GM12891 (cell line): ENCODE measurements around the gene IQSEC3.

Experiments
- PAX5 ChIP-seq: IDR thresholded peaks from 2 replicates; pipeline ENCODE4 v1.6.1; 2011; ENCODE audit warnings: low read length, moderate library complexity, mild to moderate bottlenecking; ENCODE audit not compliant: insufficient read depth, severe bottlenecking
- POLR2A ChIP-seq: IDR thresholded peaks from 2 replicates; pipeline ENCODE4 v1.6.1; 2011; ENCODE audit warnings: low read depth, low read length, control low read depth
- POLR2AphosphoS5 ChIP-seq: IDR thresholded peaks from 2 replicates; pipeline ENCODE4 v1.6.1; 2011; ENCODE audit warnings: low read depth, low read length, control low read depth
- SPI1 ChIP-seq: IDR thresholded peaks from 2 replicates; pipeline ENCODE4 v1.6.1; 2011; ENCODE audit warnings: low read depth, low read length, control low read depth
- TAF1 ChIP-seq: IDR thresholded peaks from 2 replicates; pipeline ENCODE4 v1.6.1; 2011; ENCODE audit warnings: low read depth, low read length, control low read depth

DNA sequence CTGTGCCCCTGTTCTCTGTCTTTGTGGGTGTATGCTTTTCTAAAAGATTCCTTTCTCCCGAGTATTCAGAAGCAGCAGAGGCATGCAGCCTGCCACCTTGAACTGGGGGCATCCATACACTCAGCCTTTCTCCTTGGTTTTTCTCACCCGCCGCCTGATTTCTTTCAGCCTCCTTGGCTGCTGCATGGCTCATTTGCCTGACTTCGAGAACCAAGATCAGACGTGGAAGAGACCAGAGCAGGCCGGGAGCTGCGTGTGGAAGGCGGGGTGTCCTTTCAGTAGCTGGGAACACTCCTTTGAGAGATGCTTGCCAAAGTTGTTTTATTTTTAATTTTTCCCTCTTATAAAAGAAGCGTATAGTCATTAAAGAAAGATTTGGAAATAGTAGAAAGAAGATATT is 94.3 kb downstream of the IQSEC3 start:
- TF ChIP-seq POLR2A (no peak), TAF1 (no peak), POLR2AphosphoS5 (no peak), PAX5 (no peak), SPI1 (no peak)
